ENCODE measurements around the gene MPDZ.

- TF ChIP-seq NR3C1 (IDR thresholded peaks at IDR 0.05) (no peak), CTCF (IDR thresholded peaks at IDR 0.05) (no peak), MAFK (IDR thresholded peaks at IDR 0.05; ENCODE audit: partially characterized antibody) (no peak), POLR2A (IDR thresholded peaks at IDR 0.05; ENCODE audit: low read length) (no peak), CHD2 (IDR thresholded peaks at IDR 0.05; ENCODE audit: low read length, partially characterized antibody) (no peak)
Observed at GRCh38 chr9:13186091-13186490, 93.4 kb downstream of the MPDZ start.

Data from A549 (cell line).